GM12878 (cell line): ENCODE data around the gene SPATC1L.

Experiments used
- ESRRA ChIP-seq: IDR thresholded peaks from 2 replicates; pipeline ENCODE4 v1.6.1; 2012; ENCODE audit warnings: mild to moderate bottlenecking, low read length, improper control_type of control experiment
- FOXM1 ChIP-seq: IDR thresholded peaks from 2 replicates; pipeline ENCODE4 v1.6.1; 2012; ENCODE audit warnings: low read depth, mild to moderate bottlenecking, inconsistent platforms, low read length, moderate library complexity
- POLR2AphosphoS5 ChIP-seq: IDR thresholded peaks from 2 replicates; pipeline ENCODE4 v1.6.1; 2011; ENCODE audit warnings: mild to moderate bottlenecking, low read length, inconsistent platforms
- RCOR1 ChIP-seq: conservative IDR thresholded peaks from 2 replicates; pipeline ENCODE4 v1.6.1; 2012; ENCODE audit warnings: low read depth, low read length, improper control_type of control experiment
- RELA ChIP-seq: fragments of 450-650 bp; IDR thresholded peaks from 2 replicates; pipeline ENCODE4 v1.8.0; 2014; ENCODE audit warnings: borderline replicate concordance; ENCODE audit not compliant: partially characterized antibody
- YY1 ChIP-seq: IDR thresholded peaks from 2 replicates; pipeline ENCODE4 v1.6.1; 2011; ENCODE audit warnings: low read depth, mild to moderate bottlenecking, low read length
- TF ChIP-seq, protein P1 (sequence below), 3 experiments: IDR thresholded peaks in 2 of 3; conservative IDR thresholded peaks in 1 of 3; 2 replicates each; pipeline ENCODE4 v1.5.1; 2011; ENCODE audit warnings: low read depth in 3 of 3, low read length in 3 of 3, mild to moderate bottlenecking in 3 of 3, control low read depth in 2 of 3, moderate library complexity in 2 of 3, inconsistent platforms in 1 of 3, mixed read lengths in 1 of 3; ENCODE audit not compliant: control insufficient read depth in 2 of 3, insufficient read depth in 1 of 3; ENCODE audit errors: extremely low read depth in 1 of 3
- TF ChIP-seq, protein P2 (sequence below): fragments of 450-650 bp; IDR thresholded peaks from 2 replicates; pipeline ENCODE4 v1.6.1; 2014; ENCODE audit warnings: mild to moderate bottlenecking
- TF ChIP-seq, protein P3 (sequence below): fragments of 450-650 bp; IDR thresholded peaks from 2 replicates; pipeline ENCODE4 v1.6.1; 2017; ENCODE audit warnings: mild to moderate bottlenecking, low read depth, inconsistent platforms; ENCODE audit not compliant: poor library complexity, severe bottlenecking
- TF ChIP-seq, protein P4 (sequence below): IDR thresholded peaks from 2 replicates; pipeline ENCODE4 v1.6.1; 2011; ENCODE audit warnings: low read depth, low read length, improper control_type of control experiment, borderline replicate concordance
- TF ChIP-seq, protein P5 (sequence below): IDR thresholded peaks from 2 replicates; pipeline ENCODE4 v1.6.1; 2012; ENCODE audit warnings: low read length, inconsistent platforms
- TF ChIP-seq, protein P6 (sequence below): fragments of 450-650 bp; IDR thresholded peaks from 2 replicates; pipeline ENCODE4 v1.6.1; 2017; ENCODE audit warnings: mild to moderate bottlenecking
- TF ChIP-seq, protein P7 (sequence below): IDR thresholded peaks from 2 replicates; pipeline ENCODE4 v1.6.1; 2011; ENCODE audit warnings: low read depth, mild to moderate bottlenecking, low read length, moderate library complexity, borderline replicate concordance; ENCODE audit errors: extremely low read depth

DNA sequence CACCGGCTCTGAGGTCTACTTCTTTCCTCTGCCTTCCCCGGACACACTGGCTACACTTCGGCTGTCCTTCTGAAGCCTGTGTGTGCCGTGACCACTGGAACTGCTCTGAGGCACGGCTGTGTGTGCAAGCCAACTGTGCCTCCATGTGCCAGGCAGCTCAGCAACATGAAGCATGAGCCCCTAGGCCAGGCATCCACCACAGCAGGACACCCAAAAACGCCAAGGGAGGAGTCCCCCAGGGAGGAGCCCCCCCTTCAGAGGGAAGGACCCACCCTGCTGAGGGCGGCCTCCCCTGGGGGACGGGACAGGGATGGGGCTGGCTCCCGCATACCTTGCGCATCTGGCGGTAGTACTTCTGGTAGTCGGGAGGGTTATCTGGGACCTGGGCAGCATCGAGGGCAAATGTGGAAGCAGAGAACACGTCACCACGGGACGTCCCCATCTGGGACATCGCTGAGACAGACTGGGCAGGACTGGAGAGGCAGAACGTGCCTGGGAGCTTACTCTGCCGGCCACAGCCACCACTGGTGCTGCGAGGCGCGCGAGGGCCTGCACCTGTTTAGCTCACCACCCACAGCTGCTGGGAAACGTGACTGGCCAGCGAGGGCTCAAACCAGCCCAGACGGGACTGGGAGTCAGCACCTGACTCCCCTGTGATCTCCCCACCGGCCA lies 23.8 kb upstream of the SPATC1L start:
- TF ChIP-seq ESRRA (no peak), POLR2AphosphoS5 (no peak), RCOR1 (no peak), RELA (no peak), FOXM1 (no peak), YY1 (no peak)
- TF ChIP-seq, protein P1, sequence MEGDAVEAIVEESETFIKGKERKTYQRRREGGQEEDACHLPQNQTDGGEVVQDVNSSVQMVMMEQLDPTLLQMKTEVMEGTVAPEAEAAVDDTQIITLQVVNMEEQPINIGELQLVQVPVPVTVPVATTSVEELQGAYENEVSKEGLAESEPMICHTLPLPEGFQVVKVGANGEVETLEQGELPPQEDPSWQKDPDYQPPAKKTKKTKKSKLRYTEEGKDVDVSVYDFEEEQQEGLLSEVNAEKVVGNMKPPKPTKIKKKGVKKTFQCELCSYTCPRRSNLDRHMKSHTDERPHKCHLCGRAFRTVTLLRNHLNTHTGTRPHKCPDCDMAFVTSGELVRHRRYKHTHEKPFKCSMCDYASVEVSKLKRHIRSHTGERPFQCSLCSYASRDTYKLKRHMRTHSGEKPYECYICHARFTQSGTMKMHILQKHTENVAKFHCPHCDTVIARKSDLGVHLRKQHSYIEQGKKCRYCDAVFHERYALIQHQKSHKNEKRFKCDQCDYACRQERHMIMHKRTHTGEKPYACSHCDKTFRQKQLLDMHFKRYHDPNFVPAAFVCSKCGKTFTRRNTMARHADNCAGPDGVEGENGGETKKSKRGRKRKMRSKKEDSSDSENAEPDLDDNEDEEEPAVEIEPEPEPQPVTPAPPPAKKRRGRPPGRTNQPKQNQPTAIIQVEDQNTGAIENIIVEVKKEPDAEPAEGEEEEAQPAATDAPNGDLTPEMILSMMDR (IDR thresholded peaks at IDR 0.05 in 2 of 3, conservative IDR thresholded peaks at IDR 0.05 in 1 of 3; ENCODE audit: control insufficient read depth in 2 of 3, extremely low read depth in 1 of 3, insufficient read depth in 1 of 3, low read depth in 3 of 3, low read length in 3 of 3): no peak
- TF ChIP-seq, protein P2, sequence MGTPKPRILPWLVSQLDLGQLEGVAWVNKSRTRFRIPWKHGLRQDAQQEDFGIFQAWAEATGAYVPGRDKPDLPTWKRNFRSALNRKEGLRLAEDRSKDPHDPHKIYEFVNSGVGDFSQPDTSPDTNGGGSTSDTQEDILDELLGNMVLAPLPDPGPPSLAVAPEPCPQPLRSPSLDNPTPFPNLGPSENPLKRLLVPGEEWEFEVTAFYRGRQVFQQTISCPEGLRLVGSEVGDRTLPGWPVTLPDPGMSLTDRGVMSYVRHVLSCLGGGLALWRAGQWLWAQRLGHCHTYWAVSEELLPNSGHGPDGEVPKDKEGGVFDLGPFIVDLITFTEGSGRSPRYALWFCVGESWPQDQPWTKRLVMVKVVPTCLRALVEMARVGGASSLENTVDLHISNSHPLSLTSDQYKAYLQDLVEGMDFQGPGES: no peak
- TF ChIP-seq, protein P3, sequence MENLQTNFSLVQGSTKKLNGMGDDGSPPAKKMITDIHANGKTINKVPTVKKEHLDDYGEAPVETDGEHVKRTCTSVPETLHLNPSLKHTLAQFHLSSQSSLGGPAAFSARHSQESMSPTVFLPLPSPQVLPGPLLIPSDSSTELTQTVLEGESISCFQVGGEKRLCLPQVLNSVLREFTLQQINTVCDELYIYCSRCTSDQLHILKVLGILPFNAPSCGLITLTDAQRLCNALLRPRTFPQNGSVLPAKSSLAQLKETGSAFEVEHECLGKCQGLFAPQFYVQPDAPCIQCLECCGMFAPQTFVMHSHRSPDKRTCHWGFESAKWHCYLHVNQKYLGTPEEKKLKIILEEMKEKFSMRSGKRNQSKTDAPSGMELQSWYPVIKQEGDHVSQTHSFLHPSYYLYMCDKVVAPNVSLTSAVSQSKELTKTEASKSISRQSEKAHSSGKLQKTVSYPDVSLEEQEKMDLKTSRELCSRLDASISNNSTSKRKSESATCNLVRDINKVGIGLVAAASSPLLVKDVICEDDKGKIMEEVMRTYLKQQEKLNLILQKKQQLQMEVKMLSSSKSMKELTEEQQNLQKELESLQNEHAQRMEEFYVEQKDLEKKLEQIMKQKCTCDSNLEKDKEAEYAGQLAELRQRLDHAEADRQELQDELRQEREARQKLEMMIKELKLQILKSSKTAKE: no peak
- TF ChIP-seq, protein P4, sequence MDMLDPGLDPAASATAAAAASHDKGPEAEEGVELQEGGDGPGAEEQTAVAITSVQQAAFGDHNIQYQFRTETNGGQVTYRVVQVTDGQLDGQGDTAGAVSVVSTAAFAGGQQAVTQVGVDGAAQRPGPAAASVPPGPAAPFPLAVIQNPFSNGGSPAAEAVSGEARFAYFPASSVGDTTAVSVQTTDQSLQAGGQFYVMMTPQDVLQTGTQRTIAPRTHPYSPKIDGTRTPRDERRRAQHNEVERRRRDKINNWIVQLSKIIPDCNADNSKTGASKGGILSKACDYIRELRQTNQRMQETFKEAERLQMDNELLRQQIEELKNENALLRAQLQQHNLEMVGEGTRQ: no peak
- TF ChIP-seq, protein P5, sequence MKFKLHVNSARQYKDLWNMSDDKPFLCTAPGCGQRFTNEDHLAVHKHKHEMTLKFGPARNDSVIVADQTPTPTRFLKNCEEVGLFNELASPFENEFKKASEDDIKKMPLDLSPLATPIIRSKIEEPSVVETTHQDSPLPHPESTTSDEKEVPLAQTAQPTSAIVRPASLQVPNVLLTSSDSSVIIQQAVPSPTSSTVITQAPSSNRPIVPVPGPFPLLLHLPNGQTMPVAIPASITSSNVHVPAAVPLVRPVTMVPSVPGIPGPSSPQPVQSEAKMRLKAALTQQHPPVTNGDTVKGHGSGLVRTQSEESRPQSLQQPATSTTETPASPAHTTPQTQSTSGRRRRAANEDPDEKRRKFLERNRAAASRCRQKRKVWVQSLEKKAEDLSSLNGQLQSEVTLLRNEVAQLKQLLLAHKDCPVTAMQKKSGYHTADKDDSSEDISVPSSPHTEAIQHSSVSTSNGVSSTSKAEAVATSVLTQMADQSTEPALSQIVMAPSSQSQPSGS: no peak
- TF ChIP-seq, protein P6, sequence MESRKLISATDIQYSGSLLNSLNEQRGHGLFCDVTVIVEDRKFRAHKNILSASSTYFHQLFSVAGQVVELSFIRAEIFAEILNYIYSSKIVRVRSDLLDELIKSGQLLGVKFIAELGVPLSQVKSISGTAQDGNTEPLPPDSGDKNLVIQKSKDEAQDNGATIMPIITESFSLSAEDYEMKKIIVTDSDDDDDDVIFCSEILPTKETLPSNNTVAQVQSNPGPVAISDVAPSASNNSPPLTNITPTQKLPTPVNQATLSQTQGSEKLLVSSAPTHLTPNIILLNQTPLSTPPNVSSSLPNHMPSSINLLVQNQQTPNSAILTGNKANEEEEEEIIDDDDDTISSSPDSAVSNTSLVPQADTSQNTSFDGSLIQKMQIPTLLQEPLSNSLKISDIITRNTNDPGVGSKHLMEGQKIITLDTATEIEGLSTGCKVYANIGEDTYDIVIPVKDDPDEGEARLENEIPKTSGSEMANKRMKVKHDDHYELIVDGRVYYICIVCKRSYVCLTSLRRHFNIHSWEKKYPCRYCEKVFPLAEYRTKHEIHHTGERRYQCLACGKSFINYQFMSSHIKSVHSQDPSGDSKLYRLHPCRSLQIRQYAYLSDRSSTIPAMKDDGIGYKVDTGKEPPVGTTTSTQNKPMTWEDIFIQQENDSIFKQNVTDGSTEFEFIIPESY: no peak
- TF ChIP-seq, protein P7, sequence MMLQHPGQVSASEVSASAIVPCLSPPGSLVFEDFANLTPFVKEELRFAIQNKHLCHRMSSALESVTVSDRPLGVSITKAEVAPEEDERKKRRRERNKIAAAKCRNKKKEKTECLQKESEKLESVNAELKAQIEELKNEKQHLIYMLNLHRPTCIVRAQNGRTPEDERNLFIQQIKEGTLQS: no peak
